NB4 (cell line): Measurements from ENCODE around the gene FITM1.

ENCODE experiments used
- POLR2A ChIP-seq: IDR thresholded peaks from 2 replicates; pipeline ENCODE4 v1.6.1; 2011; ENCODE audit warnings: mild to moderate bottlenecking; ENCODE audit not compliant: insufficient read length; ENCODE audit errors: extremely low read depth
- TF ChIP-seq, protein P1 (sequence below): IDR thresholded peaks from one replicate; pipeline ENCODE4 v1.5.1; 2012; ENCODE audit warnings: low read depth, low read length

DNA sequence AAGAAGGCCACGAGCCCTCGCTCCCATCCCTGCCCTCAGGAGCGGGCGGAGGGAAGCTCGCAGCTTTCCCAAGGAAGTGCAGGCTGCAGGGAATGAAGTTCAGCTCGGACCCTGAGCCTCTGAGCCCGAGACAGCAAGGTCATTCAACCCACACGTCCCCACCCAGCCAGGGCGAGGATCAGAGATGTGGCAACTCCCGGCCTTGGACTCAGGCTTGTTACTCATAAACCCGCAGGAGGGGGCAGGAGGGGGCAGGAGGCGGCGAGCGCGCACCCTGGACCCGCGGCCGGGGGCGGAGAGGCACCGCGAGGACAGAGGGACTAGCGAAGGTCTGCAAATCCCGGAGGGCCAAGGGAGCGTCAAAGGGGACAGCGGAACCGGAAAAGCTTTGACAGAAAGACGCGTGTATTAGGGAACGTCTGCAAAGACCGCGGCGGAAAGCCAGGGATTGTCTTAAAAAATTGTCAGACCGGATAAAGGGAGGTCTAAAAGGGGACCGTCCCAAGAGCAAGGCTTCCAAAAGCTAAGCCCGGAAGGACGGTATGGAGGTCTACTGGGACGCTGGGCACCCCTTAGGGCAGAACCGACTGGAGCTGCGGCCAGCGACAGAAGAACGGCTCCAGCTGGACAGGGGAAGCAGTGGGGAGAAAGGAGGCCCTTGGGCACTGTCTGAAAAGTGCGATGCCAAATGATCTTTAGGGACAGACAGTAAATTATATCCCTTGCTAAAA is 16.5 kb upstream of the FITM1 start:
- TF ChIP-seq, protein P1, sequence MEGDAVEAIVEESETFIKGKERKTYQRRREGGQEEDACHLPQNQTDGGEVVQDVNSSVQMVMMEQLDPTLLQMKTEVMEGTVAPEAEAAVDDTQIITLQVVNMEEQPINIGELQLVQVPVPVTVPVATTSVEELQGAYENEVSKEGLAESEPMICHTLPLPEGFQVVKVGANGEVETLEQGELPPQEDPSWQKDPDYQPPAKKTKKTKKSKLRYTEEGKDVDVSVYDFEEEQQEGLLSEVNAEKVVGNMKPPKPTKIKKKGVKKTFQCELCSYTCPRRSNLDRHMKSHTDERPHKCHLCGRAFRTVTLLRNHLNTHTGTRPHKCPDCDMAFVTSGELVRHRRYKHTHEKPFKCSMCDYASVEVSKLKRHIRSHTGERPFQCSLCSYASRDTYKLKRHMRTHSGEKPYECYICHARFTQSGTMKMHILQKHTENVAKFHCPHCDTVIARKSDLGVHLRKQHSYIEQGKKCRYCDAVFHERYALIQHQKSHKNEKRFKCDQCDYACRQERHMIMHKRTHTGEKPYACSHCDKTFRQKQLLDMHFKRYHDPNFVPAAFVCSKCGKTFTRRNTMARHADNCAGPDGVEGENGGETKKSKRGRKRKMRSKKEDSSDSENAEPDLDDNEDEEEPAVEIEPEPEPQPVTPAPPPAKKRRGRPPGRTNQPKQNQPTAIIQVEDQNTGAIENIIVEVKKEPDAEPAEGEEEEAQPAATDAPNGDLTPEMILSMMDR, result no peak
- peak; percentile 65 for TF ChIP-seq POLR2A
